Naive thymus-derived CD4-positive, alpha-beta T cell (primary cell): ENCODE measurements around the gene INTS1. TPM values are rescaled to one million over a fixed set of nuclear protein-coding genes. Genes with fewer than 3 reads are reported as not detected.

Experiments used
- ATAC-seq: fragments of 150-1000 bp; cut with Tn5 transposase; 2 replicates; pipeline ENCODE4 v1.10.0; 2021; ENCODE audit warnings: mild to moderate bottlenecking, moderate library complexity
- CTCF ChIA-PET: fragments of 350-600 bp; sonication (Branson Sonifier 250); formaldehyde crosslinking; loops from one replicate; lab custom pipeline; 2021; ENCODE audit warnings: antibody characterized with exemption; lab: Charles Lee
- POLR2A ChIA-PET: fragments of 350-600 bp; sonication (Branson Sonifier 250); formaldehyde crosslinking; loops from one replicate; lab custom pipeline; 2021; ENCODE audit warnings: antibody characterized with exemption, inconsistent platforms; lab: Charles Lee
- DNase-seq, 9 donors: peaks; one replicate each; pipeline versions ENCODE4 v3.0.0 to v3.0.0-alpha.2; 2020 to 2022; ENCODE audit warnings: mixed read lengths in 1 of 9
- H3K27ac ChIP-seq: one replicate; pipeline ENCODE4 v1.7.0; 2013; ENCODE audit warnings: mild to moderate bottlenecking, low read depth, low read length, moderate library complexity
- H3K27me3 ChIP-seq, 2 donors: one replicate each; pipeline ENCODE4 v1.7.0; 2013; ENCODE audit warnings: low read length in 2 of 2, mild to moderate bottlenecking in 2 of 2, moderate library complexity in 2 of 2; ENCODE audit not compliant: control insufficient read depth in 2 of 2, insufficient read depth in 2 of 2
- H3K36me3 ChIP-seq, 3 experiments: 1 replicate in 2 of 3; 2 replicates in 1 of 3; pipeline ENCODE4 v1.7.0; 2013; ENCODE audit warnings: low read length in 3 of 3, mild to moderate bottlenecking in 3 of 3, moderate library complexity in 1 of 3; ENCODE audit not compliant: insufficient read depth in 3 of 3, control insufficient read depth in 2 of 3
- H3K4me1 ChIP-seq, 2 donors: one replicate each; pipeline ENCODE4 v1.7.0; 2013; ENCODE audit warnings: low read length in 2 of 2, mild to moderate bottlenecking in 2 of 2, moderate library complexity in 1 of 2; ENCODE audit not compliant: control insufficient read depth in 2 of 2, insufficient read depth in 2 of 2
- H3K4me3 ChIP-seq: 2 replicates; pipeline ENCODE4 v1.7.0; 2013; ENCODE audit warnings: mild to moderate bottlenecking, low read length
- H3K9me3 ChIP-seq, 3 experiments: 1 replicate in 2 of 3; 2 replicates in 1 of 3; pipeline ENCODE4 v1.7.0; 2013; ENCODE audit warnings: low read length in 3 of 3; ENCODE audit not compliant: control insufficient read depth in 2 of 3
- H3K27ac Mint-ChIP-seq, 9 donors: one replicate each; pipeline ENCODE4 v1.8.0; 2020 to 2022; ENCODE audit warnings: mixed read lengths in 9 of 9, mild to moderate bottlenecking in 8 of 9, moderate library complexity in 5 of 9, inconsistent platforms in 2 of 9
- H3K27me3 Mint-ChIP-seq, 5 donors: one replicate each; pipeline ENCODE4 v1.8.0; 2021 to 2022; ENCODE audit warnings: mixed read lengths in 5 of 5, mild to moderate bottlenecking in 1 of 5
- H3K36me3 Mint-ChIP-seq, 5 donors: one replicate each; pipeline ENCODE4 v1.8.0; 2020 to 2022; ENCODE audit warnings: mixed read lengths in 5 of 5, mild to moderate bottlenecking in 3 of 5, inconsistent platforms in 1 of 5
- H3K4me1 Mint-ChIP-seq, 7 donors: one replicate each; pipeline ENCODE4 v1.8.0; 2020 to 2022; ENCODE audit warnings: mixed read lengths in 7 of 7, mild to moderate bottlenecking in 3 of 7, inconsistent platforms in 1 of 7
- H3K4me3 Mint-ChIP-seq, 10 donors: one replicate each; pipeline ENCODE4 v1.8.0; 2020 to 2022; ENCODE audit warnings: mild to moderate bottlenecking in 10 of 10, mixed read lengths in 10 of 10, moderate library complexity in 6 of 10, inconsistent platforms in 2 of 10
- H3K9me3 Mint-ChIP-seq, 11 donors: one replicate each; pipeline ENCODE4 v1.8.0; 2020 to 2022; ENCODE audit warnings: mixed read lengths in 11 of 11, mild to moderate bottlenecking in 4 of 11, inconsistent platforms in 1 of 11, moderate library complexity in 1 of 11
- intact Hi-C, 2 donors: fragments of 100-400 bp; cut with micrococcal nuclease; formaldehyde crosslinking; loops; one replicate each; pipeline ENCODE4 v1.15.1; 2023
- polyA plus RNA-seq, 2 donors: library from polyadenylated mRNA; unstranded; fragments of 300-500 nt; fragmentation: Illumina TruSeq; gene quantifications; one replicate each; pipeline ENCODE4 v1.2.3, GENCODE V29; 2021
- total RNA-seq, 6 experiments: library from RNA in 5 of 6; stranded (reverse) in 5 of 6; gene quantifications; 1 replicate in 5 of 6; 2 replicates in 1 of 6; pipeline ENCODE4 v1.2.3 and lab custom pipeline; 2021 to 2026

The INTS1 gene
- total and polyA plus RNA-seq, 7 experiments from 2014 or later = 15.1 to 157 (median 103) TPM

DNA sequence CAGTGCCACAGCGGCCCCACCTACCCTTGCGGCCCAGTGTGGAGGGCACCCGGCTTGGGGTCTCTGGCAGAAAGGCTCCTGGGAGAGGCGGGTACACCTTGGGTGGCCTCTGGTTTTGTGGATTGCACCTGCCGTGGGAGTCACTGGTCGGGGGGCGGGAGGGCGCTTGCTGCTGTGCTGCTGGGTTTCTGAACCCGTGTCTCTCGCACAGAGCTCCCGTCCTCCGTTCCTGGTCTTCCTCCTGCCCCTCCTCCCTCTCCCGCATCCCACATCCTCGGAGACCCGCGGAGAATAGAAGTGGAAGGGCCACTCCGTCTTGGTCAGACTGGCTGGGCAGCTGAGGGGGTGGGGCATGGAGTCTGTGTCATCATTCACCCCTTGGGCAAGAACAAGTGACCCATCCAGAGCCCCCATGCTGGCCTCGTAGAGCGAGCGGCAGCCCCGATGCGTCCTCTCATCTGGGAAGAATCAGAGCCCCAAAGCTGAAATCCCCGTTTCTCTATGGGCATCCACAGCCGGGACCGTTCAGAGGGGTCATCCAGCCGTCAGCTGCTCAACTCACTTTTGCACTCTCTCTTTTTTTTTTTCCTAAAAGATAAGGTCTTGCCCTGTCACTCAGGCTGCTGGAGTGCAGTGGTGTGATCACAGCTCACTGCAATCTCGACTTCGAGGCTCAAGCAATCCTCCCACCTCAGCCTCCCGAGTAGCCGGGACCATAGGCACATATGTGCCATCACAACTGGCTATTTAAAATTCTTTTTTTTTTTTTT is 30.3 kb upstream of the INTS1 start:
- ATAC-seq (no peak), DNase-seq (no peak)
- H3K27ac ChIP-seq = peak overlapping the region; percentile 90
- no peak overlapping the region for H3K4me3 ChIP-seq
- peaks cover 0 to 4% (median 0%) of the 10 kb centered on the region in 5 donors for H3K36me3 Mint-ChIP-seq
- ChIA-PET POLR2A (interaction anchor here (1.0 kb wide), 1 partner anchor 60 kb away, joined by 3 read pairs; no protein-coding TSS in a partner anchor), CTCF (interaction anchor here (0.6 to 0.7 kb wide), 2 partner anchors 9 to 45 kb away, joined by 3 read pairs; no protein-coding TSS in a partner anchor)
- H3K27me3 ChIP-seq = no peaks in the 10 kb centered on the region
- peak overlapping the region in 5 of 9 donors; percentile 36 to 98 (median 73) for H3K27ac Mint-ChIP-seq
- H3K9me3 ChIP-seq = no peaks in the 10 kb centered on the region
- H3K4me1 Mint-ChIP-seq = peaks cover 15 to 36% (median 21%) of the 10 kb centered on the region in 7 donors
- peaks cover 7 to 10% of the 10 kb centered on the region in 2 donors for H3K4me1 ChIP-seq
- peaks cover 0 to 4% (median 0%) of the 10 kb centered on the region in 11 donors for H3K9me3 Mint-ChIP-seq
- H3K4me3 Mint-ChIP-seq = peak overlapping the region in 4 of 10 donors; percentile 18 to 49 (median 37)
- peaks cover 0 to 41% (median 0%) of the 10 kb centered on the region in 3 experiments for H3K36me3 ChIP-seq
- intact Hi-C loops = loop anchor here (5.0 to 10.0 kb wide), 3 partner anchors 408 to 1020 kb away; partner anchors contain the start of genes BRAT1 (in 1 of the 2), GPR146 (in 1 of the 2) and IQCE (in 1 of the 2)
- peaks cover 0 to 3% (median 0%) of the 10 kb centered on the region in 5 donors for H3K27me3 Mint-ChIP-seq

GRCh38 chr7:1533547-1534329 is 29.5 kb upstream of the INTS1 start:
- Mint-ChIP-seq H3K4me1 (peaks cover 15 to 36% (median 21%) of the 10 kb centered on the region in 7 donors), H3K9me3 (peaks cover 0 to 4% (median 0%) of the 10 kb centered on the region in 11 donors), H3K36me3 (peaks cover 0 to 4% (median 0%) of the 10 kb centered on the region in 5 donors), H3K27ac (peak overlapping the region; percentile 92 to 99 (median 97)), H3K27me3 (peaks cover 0 to 3% (median 0%) of the 10 kb centered on the region in 5 donors), H3K4me3 (peak overlapping the region; percentile 8 to 94 (median 92))
- Histone ChIP-seq H3K9me3 (no peaks in the 10 kb centered on the region), H3K27me3 (no peaks in the 10 kb centered on the region), H3K4me1 (peaks cover 7 to 10% of the 10 kb centered on the region in 2 donors), H3K4me3 (no peak overlapping the region), H3K36me3 (peaks cover 0 to 33% (median 0%) of the 10 kb centered on the region in 3 experiments), H3K27ac (peak overlapping the region; percentile 90)
- intact Hi-C loops = loop anchor here (2.0 to 10.0 kb wide), 4 partner anchors 15 to 1021 kb away; partner anchors contain the start of genes BRAT1 (in 1 of the 2), GPR146 (in 1 of the 2) and IQCE (in 1 of the 2)
- peak; percentile 17 for ATAC-seq
- CTCF ChIA-PET = no interaction called here
- no peak for DNase-seq
- POLR2A ChIA-PET = interaction anchor here (1.0 to 1.3 kb wide), 3 partner anchors 30 to 60 kb away, joined by 3 to 5 read pairs (median 4); partner anchors contain the start of gene INTS1

GRCh38 chr7:1533255-1533546 is 29.0 kb upstream of the INTS1 start:
- DNase-seq (no peak), ATAC-seq (no peak)
- CTCF ChIA-PET = interaction anchor here (1.6 kb wide), 1 partner anchor 27 kb away, joined by 12 read pairs; no protein-coding TSS in a partner anchor
- H3K27ac Mint-ChIP-seq = peak overlapping the region; percentile 92 to 99 (median 97)
- POLR2A ChIA-PET = interaction anchor here (0.7 to 2.1 kb wide), 4 partner anchors 22 to 35 kb away, joined by 4 to 6 read pairs (median 4); partner anchors contain the start of gene INTS1
- peaks cover 0 to 4% (median 0%) of the 10 kb centered on the region in 11 donors for H3K9me3 Mint-ChIP-seq
- peaks cover 15 to 36% (median 21%) of the 10 kb centered on the region in 7 donors for H3K4me1 Mint-ChIP-seq
- peaks cover 7 to 10% of the 10 kb centered on the region in 2 donors for H3K4me1 ChIP-seq
- H3K27ac ChIP-seq = peak overlapping the region; percentile 90
- H3K36me3 ChIP-seq = peaks cover 0 to 30% (median 0%) of the 10 kb centered on the region in 3 experiments
- H3K27me3 ChIP-seq = no peaks in the 10 kb centered on the region
- H3K27me3 Mint-ChIP-seq = peaks cover 0 to 3% (median 0%) of the 10 kb centered on the region in 5 donors
- H3K4me3 ChIP-seq = peak overlapping the region; percentile 74
- H3K4me3 Mint-ChIP-seq = peak overlapping the region; percentile 87 to 94 (median 92)
- H3K9me3 ChIP-seq = no peaks in the 10 kb centered on the region
- intact Hi-C loops = loop anchor here (2.0 to 10.0 kb wide), 4 partner anchors 16 to 1022 kb away; partner anchors contain the start of genes BRAT1 (in 1 of the 2), GPR146 (in 1 of the 2) and IQCE (in 1 of the 2)
- H3K36me3 Mint-ChIP-seq = peaks cover 0 to 4% (median 0%) of the 10 kb centered on the region in 5 donors

DNA sequence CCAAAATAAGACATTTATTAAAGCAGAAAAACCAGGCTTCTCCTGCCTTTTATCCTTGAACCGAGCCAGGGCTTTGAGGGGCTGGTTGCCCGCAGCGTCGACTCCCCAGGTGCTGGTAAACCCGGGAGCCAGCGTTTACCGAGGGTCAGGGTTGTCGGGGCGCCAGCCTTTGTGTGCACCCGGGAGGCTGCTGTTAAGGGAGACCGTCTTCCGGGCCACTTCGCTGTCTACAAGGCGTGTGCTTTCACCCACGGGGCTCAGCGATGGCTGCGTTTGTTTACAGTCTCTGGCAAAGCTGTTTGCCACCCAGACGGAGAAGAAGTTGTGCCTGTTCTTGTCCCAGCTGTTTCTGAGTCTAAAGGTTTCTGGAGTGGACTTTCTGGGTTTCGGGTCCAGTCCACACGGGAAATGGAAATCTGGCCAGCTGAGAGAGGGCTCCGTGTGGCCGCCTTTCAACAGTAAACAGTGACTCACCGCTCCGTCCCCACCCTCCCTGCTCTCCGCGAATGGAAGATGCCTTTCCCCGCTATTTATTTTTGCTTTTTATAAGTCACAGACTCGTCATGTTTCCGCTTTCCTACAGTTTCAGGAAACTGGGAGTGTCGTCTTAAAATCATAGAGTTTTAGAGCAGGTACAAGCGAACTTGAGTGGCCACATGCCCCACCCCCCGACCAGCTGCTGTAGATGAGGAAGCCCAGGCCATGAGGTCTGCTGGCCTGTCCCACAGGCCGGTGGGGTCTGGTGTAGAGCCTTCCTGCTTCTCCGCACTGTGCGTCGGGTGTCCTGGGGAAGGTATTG is 28.5 kb upstream of the INTS1 start:
- Mint-ChIP-seq H3K27ac (peak overlapping the region; percentile 92 to 99 (median 97)), H3K4me1 (peaks cover 15 to 36% (median 21%) of the 10 kb centered on the region in 7 donors), H3K27me3 (peaks cover 0 to 3% (median 0%) of the 10 kb centered on the region in 5 donors), H3K9me3 (peaks cover 0 to 4% (median 0%) of the 10 kb centered on the region in 11 donors), H3K36me3 (peaks cover 0 to 4% (median 0%) of the 10 kb centered on the region in 5 donors), H3K4me3 (peak overlapping the region; percentile 87 to 94 (median 92))
- POLR2A ChIA-PET = interaction anchor here (0.7 to 2.1 kb wide), 8 partner anchors 19 to 821 kb away, joined by 4 to 12 read pairs (median 5); partner anchors contain the start of genes INTS1 and PSMG3
- Histone ChIP-seq H3K4me3 (peak overlapping the region; percentile 74), H3K4me1 (peaks cover 7 to 10% of the 10 kb centered on the region in 2 donors), H3K36me3 (peaks cover 0 to 25% (median 0%) of the 10 kb centered on the region in 3 experiments), H3K27ac (peak overlapping the region; percentile 90), H3K27me3 (no peaks in the 10 kb centered on the region), H3K9me3 (no peaks in the 10 kb centered on the region)
- ATAC-seq (peak; percentile 52), DNase-seq (peak in 8 of 9 donors; percentile 57 to 70 (median 62))
- CTCF ChIA-PET = interaction anchor here (1.6 kb wide), 1 partner anchor 26 kb away, joined by 12 read pairs; no protein-coding TSS in a partner anchor
- intact Hi-C loops = loop anchor here (1.0 to 10.0 kb wide), 11 partner anchors 16 to 1099 kb away; partner anchors contain the start of genes INTS1 (in 2 of the 2), BRAT1 (in 1 of the 2), GPR146 (in 1 of the 2) and IQCE (in 1 of the 2)

DNA sequence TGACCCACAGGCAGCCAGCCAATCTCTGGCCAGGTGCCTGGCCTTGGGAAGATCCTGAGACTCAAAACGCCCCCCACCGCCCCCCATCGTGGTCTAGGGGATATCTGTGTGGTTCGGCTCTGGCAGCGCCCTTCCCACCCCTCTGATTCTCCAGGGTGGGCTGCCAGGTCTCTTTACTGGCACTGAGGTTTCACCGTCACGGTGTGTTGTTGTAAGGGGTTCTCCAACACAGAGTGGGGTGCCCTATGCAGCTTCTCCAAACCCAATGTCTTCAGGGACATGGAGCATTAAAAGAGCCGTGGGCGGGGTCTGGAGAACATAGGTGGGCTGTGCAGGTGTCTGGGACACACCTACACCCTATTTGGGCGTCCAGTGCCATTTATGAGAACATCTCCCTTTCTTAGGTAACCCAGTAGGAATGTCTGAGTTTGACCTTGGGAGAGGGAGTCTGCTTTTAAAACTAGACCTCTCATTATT is 27.8 kb upstream of the INTS1 start:
- DNase-seq = peak in 1 of 9 donors; percentile 41
- Histone ChIP-seq H3K9me3 (no peaks in the 10 kb centered on the region), H3K36me3 (peaks cover 0 to 19% (median 0%) of the 10 kb centered on the region in 3 experiments), H3K27me3 (no peaks in the 10 kb centered on the region), H3K4me1 (peaks cover 7 to 10% of the 10 kb centered on the region in 2 donors), H3K27ac (peak overlapping the region; percentile 90), H3K4me3 (peak overlapping the region; percentile 74)
- Mint-ChIP-seq H3K4me1 (peaks cover 15 to 36% (median 21%) of the 10 kb centered on the region in 7 donors), H3K36me3 (peaks cover 0 to 4% (median 0%) of the 10 kb centered on the region in 5 donors), H3K9me3 (peaks cover 0 to 4% (median 0%) of the 10 kb centered on the region in 11 donors), H3K27ac (peak overlapping the region; percentile 92 to 99 (median 97)), H3K27me3 (peaks cover 0 to 3% (median 0%) of the 10 kb centered on the region in 5 donors), H3K4me3 (peak overlapping the region; percentile 87 to 94 (median 92))
- ATAC-seq = no peak
- ChIA-PET CTCF (interaction anchor here (1.6 kb wide), 1 partner anchor 26 kb away, joined by 12 read pairs; no protein-coding TSS in a partner anchor), POLR2A (interaction anchor here (0.8 to 2.1 kb wide), 6 partner anchors 18 to 822 kb away, joined by 4 to 12 read pairs (median 6); partner anchors contain the start of gene PSMG3)
- intact Hi-C loops = loop anchor here (1.0 to 10.0 kb wide), 11 partner anchors 17 to 1099 kb away; partner anchors contain the start of genes INTS1 (in 2 of the 2), MICALL2 (in 2 of the 2), BRAT1 (in 1 of the 2) and GPR146 (in 1 of the 2)
